NCI-H2029 treated with DMSO at 0.1 percent for 48 hours (cell line): ENCODE data around the gene ZDHHC11B.
"Not testable (repeated sequence)": the region's sequence is repeated elsewhere in the genome, so short reads cannot be mapped to it uniquely, and the experiment has no call there.

ENCODE experiments used
- DNase-seq: peaks from one replicate; lab custom pipeline; 2025; lab: John Stamatoyannopoulos, UW

The ZDHHC11B gene

DNA sequence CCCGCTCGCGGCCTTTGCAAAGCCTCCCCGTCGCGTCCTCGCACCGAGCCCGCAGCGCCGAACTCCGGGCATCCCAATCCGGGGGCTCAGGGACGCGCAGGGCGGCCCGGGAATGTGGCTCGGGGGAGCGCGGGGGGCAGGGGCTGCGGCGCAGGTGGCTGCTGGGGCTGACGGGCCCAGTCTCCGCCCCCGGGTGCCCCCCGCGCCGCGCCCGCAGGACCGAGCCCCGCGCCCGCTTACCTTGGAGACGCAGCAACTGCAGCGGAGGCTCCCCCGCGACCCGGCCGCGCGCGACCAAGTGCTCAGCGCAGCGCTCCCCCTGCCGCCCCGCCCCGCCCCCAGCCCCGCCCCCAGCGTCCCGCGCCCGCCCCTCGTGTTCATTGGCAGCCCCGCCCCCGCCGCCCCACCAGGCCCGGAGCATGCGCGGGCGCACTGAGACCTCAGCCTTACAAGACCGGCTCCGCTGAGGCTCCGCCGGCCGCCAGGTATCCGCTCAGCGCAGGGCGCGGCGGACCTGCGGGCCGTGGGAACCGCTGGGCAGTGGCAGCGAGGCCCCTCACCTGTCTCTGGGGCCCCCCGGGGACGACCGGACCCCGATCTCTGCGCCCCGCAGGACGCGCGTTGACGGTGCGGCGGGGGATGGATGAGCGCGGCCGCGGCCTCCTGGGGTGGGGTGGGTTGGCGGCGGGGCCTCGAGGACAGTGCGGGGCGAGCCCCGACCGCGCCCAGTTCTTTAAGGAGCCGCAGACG is at the start of gene ZDHHC11B:
Gene ZDHHC11B, minus strand, starts transcription at position 302 of the 750 bp plus-strand sequence. CDS start 17,810 bp downstream, outside the sequence.
- DNase-seq, result peak; percentile 12

- DNase-seq, result not testable (repeated sequence)
Measured at GRCh38 chr5:834013-834412, 49.5 kb upstream of the ZDHHC11B start.

- not testable (repeated sequence) for DNase-seq
Measured at GRCh38 chr5:828194-828593, 43.7 kb upstream of the ZDHHC11B start.

DNA sequence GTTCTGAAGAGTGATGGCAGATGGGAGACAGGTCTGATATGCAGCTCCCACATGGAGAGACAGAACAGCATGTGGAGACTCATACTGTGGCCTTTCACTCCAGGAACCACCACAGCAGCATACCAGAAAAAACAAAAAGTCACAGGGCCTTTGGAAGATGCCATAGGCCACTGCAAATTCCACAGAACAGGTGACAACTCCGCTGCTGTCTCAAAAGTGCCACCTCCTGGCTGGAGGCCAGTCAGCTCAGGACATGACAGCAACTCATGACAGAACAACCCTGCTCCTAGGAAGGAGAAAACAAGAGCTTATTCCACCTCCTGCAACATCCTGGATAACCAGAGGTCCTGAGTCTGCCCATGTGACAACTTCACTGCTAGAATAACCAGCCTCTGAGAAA is 41.0 kb upstream of the ZDHHC11B start:
- not testable (repeated sequence) for DNase-seq

- DNase-seq, result no peak
Measured at GRCh38 chr5:821504-821903, 37.0 kb upstream of the ZDHHC11B start.

GRCh38 chr5:820245-820644 is 35.7 kb upstream of the ZDHHC11B start:
- DNase-seq, result no peak

- DNase-seq, result no peak
Measured at GRCh38 chr5:819078-819477, 34.5 kb upstream of the ZDHHC11B start.

- no peak for DNase-seq
Measured at GRCh38 chr5:816176-816575, 31.6 kb upstream of the ZDHHC11B start.

GRCh38 chr5:815449-815848 is 30.9 kb upstream of the ZDHHC11B start:
- no peak for DNase-seq

GRCh38 chr5:813575-813974 is 29.0 kb upstream of the ZDHHC11B start:
- not testable (repeated sequence) for DNase-seq

- DNase-seq, result not testable (repeated sequence)
Measured at GRCh38 chr5:811384-811783, 26.9 kb upstream of the ZDHHC11B start.

GRCh38 chr5:807719-808514 is 23.4 kb upstream of the ZDHHC11B start:
- not testable (repeated sequence) for DNase-seq

GRCh38 chr5:801472-801871 is 16.9 kb upstream of the ZDHHC11B start:
- DNase-seq, result no peak

DNA sequence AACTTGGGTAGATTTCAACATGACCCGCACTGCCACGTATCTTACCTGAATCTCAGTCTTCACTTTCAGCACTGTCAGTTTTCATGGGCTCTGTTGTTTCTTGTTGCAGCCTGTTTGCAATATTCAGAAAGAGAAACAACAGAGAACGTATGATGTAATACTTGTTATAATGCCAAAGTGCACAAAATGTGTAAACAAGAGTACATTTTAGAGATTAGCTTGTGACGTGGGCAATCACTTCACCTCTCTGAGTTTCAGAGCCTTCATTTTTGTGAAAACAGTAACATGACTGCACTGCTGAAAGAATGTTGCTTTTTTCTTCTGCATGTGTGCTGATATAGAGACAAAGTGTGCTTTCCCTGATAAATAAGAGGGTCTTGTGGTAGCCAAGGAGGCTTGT is 16.5 kb upstream of the ZDHHC11B start:
- DNase-seq, result not testable (repeated sequence)

GRCh38 chr5:798505-799138 is 14.1 kb upstream of the ZDHHC11B start:
- DNase-seq, result not testable (repeated sequence)

GRCh38 chr5:797986-798385 is 13.5 kb upstream of the ZDHHC11B start:
- not testable (repeated sequence) for DNase-seq

DNA sequence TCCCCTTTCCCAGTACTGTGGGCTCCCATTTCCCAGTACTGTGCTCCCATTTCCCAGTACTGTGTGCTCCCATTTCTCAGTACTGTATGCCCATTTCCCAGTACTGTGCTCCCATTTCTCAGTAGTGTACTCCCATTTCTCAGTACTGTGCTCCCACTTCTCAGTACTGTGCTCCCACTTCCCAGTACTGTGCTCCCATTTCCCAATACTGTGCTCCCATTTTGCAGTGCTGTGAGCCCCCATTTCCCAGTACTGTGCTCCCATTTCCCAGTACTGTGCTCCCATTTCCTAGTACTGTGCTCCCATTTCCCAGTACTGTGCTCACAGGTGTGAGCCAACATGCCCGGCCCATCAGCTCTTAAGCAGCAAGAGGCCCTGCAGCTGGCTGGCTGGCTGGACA is 11.3 kb upstream of the ZDHHC11B start:
- not testable (repeated sequence) for DNase-seq

DNA sequence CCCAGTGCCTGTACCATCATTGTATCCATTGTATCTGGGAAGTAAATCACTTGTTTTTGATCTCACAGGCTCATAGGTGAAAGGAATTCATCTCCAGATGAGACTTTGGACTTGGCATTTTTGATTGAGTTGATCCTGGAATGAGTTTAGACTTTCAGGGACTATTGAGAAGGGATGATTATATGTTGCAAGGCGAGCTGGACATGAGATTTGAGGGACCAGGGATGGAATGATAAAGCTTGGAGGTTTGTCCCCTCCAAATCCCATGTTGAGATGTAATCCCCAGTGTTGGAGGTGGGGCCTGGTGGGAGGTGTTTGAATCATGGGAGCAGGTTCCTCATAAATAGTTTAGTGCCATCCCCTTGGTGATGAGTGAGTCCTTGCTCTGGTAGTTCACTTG is 10.4 kb upstream of the ZDHHC11B start:
- not testable (repeated sequence) for DNase-seq

DNA sequence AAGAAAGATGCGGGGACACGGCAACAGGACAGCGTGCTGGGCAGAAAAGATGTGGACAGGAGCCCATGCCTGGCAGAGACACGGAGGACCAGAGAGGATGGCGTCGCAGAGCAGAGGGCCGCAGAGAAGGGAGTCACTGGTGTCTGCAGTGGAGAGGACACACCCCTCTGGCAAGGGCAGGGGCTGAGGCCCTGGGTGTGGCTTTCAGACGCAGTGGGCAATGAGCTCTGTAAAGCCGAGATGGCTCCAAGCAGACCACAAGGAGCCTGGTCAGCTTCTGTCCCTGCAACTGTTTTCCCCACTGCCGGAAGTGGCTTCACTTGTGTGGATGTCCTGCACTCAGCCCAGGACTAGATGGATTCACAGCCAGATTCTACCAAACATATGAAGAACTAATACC is 4.2 kb upstream of the ZDHHC11B start:
- DNase-seq, result not testable (repeated sequence)

- DNase-seq, result not testable (repeated sequence)
Measured at GRCh38 chr5:787857-788233, 3.3 kb upstream of the ZDHHC11B start.

GRCh38 chr5:787224-787856 is 2.8 kb upstream of the ZDHHC11B start:
- not testable (repeated sequence) for DNase-seq

- DNase-seq, result not testable (repeated sequence)
Measured at GRCh38 chr5:785181-785705, 714 bp upstream of the ZDHHC11B start.
